T-helper 1 cell treated with Interleukin-12 subunit alpha and Interleukin-12 subunit beta and Interleukin-4 antibody, amounts not matched to agents 30 μg/mL and 1 μg/mL, for 36 hours (primary cell): ENCODE data around the gene MRPL47.
"Not testable (repeated sequence)": the region's sequence is repeated elsewhere in the genome, so short reads cannot be mapped to it uniquely, and the experiment has no call there.

Source experiments
- H3K27ac Mint-ChIP-seq: one replicate; pipeline ENCODE4 v1.8.0; 2021; ENCODE audit warnings: mild to moderate bottlenecking, mixed read lengths
- H3K27me3 Mint-ChIP-seq: one replicate; pipeline ENCODE4 v1.8.0; 2021; ENCODE audit warnings: low read depth, mixed read lengths
- H3K36me3 Mint-ChIP-seq: one replicate; pipeline ENCODE4 v1.8.0; 2021; ENCODE audit warnings: low read depth, mixed read lengths
- H3K4me1 Mint-ChIP-seq: one replicate; pipeline ENCODE4 v1.8.0; 2021; ENCODE audit warnings: low read depth, mixed read lengths
- H3K4me3 Mint-ChIP-seq: one replicate; pipeline ENCODE4 v1.8.0; 2021; ENCODE audit warnings: mild to moderate bottlenecking, moderate library complexity, mixed read lengths
- H3K9me3 Mint-ChIP-seq: one replicate; pipeline ENCODE4 v1.8.0; 2021; ENCODE audit warnings: mixed read lengths

Gene MRPL47

DNA sequence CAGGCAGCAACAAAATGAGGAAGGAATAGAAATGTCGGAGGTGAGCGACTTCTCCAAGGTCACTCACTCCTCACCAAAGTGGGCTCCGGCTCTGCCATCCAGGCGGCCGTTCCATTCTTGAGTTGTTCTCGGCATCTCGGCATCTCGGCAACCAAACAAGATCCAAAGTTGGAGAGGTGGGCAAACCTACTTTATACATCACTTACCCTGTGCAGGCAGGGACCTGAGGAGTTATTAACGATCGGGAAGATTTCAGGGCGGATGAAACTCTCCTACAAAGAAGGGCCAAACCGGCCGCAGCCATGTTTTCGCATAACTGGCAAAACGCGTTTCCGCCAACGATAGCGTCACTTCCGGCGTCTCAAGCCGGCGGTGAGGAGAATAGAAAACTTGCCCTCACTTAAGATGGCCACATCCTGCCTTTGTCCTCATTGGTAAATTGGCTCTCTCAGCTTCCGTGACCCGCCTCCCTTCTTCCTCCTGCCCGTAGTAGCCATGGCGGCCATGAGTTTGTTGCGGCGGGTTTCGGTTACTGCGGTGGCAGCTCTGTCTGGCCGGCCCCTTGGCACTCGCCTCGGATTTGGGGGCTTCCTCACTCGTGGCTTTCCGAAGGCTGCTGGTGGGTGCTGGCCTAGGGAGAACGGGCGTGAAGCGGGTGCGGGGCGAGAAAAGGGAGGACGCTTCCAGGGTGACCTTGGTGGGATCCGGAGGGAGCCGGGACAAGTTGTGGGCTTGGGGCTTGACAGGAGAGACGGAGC, at the start of gene MRPL47, which contains the start of gene NDUFB5:
TSS of gene MRPL47 (minus strand) at position 318 of the 758 bp plus-strand sequence. CDS start at position 304, 14 bp downstream.
TSS of gene NDUFB5 (plus strand) at position 474 of the 758 bp plus-strand sequence. CDS start at position 496, 22 bp downstream.
- no peaks in the 10 kb centered on the region for H3K9me3 Mint-ChIP-seq
- peak within 1 kb of the TSS; percentile 99 for H3K4me3 Mint-ChIP-seq
- peaks cover 21% of the 10 kb centered on the region for H3K36me3 Mint-ChIP-seq
- H3K4me1 Mint-ChIP-seq: peaks cover 31% of the 10 kb centered on the region
- peak within 1 kb of the TSS; percentile 99 for H3K27ac Mint-ChIP-seq
- no peaks in the 10 kb centered on the region for H3K27me3 Mint-ChIP-seq

DNA sequence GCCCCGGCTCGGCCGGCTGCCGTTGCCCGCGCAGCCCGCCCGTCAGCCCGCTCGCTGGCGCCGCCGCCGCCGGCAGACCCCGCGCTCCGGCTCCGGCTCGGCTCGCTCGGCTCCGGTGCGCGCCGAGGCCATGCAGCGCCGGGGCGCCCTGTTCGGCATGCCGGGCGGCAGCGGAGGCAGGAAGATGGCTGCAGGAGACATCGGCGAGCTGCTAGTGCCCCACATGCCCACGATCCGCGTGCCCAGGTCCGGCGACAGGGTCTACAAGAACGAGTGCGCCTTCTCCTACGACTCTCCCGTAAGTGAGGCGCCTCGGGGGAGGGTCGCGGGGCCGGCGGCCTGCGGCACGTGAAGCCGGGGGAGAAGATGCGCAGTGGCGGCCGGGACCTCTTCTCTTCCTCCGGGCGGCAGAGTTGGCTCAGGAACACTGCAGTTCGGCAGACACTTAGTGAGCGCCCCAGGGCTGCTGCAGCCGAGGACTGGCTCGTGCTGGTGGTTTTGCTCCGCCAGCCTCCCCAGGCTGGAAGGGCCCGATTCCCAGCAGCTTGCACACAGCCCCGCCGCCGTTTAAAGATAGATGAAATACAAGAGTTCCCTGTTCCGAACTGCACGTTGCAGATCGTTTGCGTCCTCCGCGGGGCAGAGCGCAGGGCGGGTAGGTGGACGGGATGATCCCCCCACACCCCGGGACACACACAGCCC, 48.8 kb upstream of the MRPL47 start:
- Mint-ChIP-seq H3K36me3 (peaks cover 3% of the 10 kb centered on the region), H3K4me3 (peak overlapping the region; percentile 93), H3K27me3 (peaks cover 15% of the 10 kb centered on the region), H3K27ac (peak overlapping the region; percentile 86), H3K9me3 (no peaks in the 10 kb centered on the region), H3K4me1 (peaks cover 22% of the 10 kb centered on the region)

DNA sequence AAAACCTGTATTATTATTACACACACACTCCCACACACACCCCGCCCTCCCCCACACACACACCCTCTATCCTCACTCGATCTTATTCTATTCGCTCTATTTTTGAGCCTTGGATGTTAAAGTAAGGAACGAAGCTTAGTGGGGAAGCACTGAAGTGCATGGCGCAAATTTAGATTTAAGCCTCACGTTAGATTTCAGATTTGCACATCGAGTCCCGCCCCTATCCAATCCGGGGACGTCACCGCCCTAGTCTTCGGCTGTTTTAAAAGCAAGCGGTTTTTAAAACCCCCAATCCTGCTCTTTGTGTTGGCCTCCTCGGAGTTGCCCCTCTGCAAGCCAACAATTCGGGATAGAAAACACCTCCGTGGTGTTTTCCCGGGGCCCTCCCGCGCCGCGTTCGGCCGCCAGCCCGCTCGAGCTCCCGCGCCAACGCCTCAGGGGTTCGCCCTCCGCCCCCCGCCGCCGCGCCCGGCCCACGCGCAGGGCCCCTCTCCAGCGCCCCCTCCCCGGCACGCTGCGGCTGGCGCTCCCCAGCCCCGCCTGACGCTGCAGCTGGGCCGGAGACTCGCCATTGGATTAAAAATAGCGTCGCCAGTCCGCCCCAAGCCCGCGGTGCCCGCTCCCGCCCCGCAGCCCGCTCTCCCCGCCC, 48.1 kb upstream of the MRPL47 start, which contains the start of gene USP13:
TSS of gene USP13 (plus strand) at position 594 of the 649 bp plus-strand sequence. CDS start 186 bp downstream, outside the sequence.
- peak within 1 kb of the TSS; percentile 86 for H3K27ac Mint-ChIP-seq
- peaks cover 22% of the 10 kb centered on the region for H3K4me1 Mint-ChIP-seq
- H3K36me3 Mint-ChIP-seq: peaks cover 3% of the 10 kb centered on the region
- peak within 1 kb of the TSS; percentile 93 for H3K4me3 Mint-ChIP-seq
- H3K9me3 Mint-ChIP-seq: no peaks in the 10 kb centered on the region
- peaks cover 15% of the 10 kb centered on the region for H3K27me3 Mint-ChIP-seq

DNA sequence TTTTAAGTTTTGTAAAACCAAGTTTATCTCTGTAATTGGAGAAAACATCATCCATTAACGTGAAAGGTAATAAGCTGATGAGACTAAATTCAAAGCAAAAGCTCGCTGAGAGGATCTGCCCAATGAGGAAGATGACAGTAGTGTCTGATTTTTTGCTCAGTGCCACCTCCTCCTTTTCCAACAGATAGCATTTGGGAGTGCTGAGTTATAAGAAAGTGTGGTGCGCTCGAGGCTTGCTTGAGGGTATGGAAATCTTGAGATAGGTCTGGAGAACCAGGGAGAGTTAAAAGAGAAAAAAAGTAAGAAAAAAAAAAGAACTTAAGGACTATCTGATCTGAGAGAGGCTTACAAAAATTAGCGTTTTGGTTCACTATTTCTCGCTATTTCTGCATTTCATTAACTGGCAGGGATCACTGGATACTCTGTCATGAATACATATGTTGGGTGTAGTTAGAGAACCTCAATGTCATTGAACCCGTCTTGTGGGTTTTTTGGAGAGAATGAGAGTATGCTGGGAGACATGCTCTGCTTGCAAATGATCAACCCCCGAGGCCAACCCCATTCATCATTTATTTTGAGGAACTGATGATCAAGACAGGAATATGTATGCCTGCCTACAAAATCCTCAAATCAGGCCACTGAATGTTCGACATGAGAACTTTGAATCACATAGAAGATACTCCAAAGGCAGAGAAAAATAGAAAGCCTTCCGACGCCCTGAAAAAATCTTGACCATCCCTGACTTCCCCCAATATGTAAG, 47.4 kb upstream of the MRPL47 start:
- peaks cover 22% of the 10 kb centered on the region for H3K4me1 Mint-ChIP-seq
- H3K27ac Mint-ChIP-seq: peak overlapping the region; percentile 2
- H3K9me3 Mint-ChIP-seq: no peaks in the 10 kb centered on the region
- H3K4me3 Mint-ChIP-seq: peak overlapping the region; percentile 59
- H3K27me3 Mint-ChIP-seq: peaks cover 15% of the 10 kb centered on the region
- H3K36me3 Mint-ChIP-seq: peaks cover 3% of the 10 kb centered on the region

DNA sequence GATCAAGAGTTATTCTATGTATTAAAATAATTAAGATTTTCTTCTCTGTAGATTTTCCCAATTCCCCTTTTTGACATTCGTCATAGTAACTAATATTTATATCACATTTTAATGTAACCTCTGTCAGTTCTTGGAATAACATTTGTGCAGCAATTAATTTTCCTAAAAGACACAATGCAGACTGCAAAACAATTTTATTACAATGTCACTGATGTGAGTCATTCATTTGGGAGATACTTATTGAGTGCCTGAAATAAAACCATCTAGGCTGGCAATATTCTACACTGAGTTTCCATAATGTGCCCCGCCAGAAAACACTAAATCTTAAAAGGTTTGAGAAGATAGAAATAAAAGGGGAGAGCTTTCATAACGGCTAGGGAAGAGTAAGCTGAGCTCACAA, 41.7 kb upstream of the MRPL47 start:
- H3K27ac Mint-ChIP-seq: no peak overlapping the region
- H3K36me3 Mint-ChIP-seq: no peaks in the 10 kb centered on the region
- H3K27me3 Mint-ChIP-seq: peaks cover 2% of the 10 kb centered on the region
- peaks cover 6% of the 10 kb centered on the region for H3K4me1 Mint-ChIP-seq
- no peaks in the 10 kb centered on the region for H3K9me3 Mint-ChIP-seq
- H3K4me3 Mint-ChIP-seq: no peak overlapping the region

DNA sequence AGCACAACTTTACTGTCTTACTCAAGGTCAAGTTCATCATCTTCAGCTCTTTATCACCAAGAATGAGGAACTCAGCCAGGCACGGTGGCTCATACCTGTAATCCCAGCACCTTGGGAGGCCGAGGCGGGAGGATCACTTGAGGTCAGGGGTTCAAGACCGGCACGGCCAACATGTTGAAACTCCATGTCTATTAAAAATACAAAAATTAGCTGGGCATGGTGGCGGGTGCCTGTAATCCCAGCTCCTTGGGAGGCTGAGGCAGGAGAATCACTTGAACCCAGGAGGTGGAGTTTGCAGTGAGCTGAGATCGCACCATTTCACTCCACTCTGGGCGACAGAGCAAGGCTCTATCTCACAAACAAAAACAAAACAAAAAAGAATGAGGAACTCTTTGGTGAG, 39.4 kb upstream of the MRPL47 start:
- not testable (repeated sequence) for H3K4me1 Mint-ChIP-seq, H3K27me3 Mint-ChIP-seq, H3K9me3 Mint-ChIP-seq, H3K27ac Mint-ChIP-seq, H3K4me3 Mint-ChIP-seq, H3K36me3 Mint-ChIP-seq

DNA sequence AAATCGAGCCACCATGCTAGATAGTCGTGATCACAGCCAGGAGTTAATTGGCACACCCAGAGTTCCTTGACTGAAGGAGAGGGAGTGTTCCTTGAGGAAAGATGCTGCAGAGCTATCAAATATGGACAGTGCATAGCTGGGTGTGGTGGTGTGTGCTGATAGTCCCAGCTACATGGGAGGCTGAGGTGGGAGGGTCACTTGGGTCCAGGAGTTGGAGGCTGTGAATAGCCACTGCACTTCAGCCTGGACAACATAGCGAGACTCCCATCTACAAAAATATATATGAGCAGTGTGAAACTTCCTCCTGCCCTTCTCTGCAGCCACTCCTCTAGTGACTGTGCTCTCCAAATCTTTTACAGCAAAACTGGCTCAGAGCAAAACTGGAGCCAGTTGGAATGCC, 38.4 kb upstream of the MRPL47 start:
- H3K27ac Mint-ChIP-seq: no peak overlapping the region
- H3K9me3 Mint-ChIP-seq: no peaks in the 10 kb centered on the region
- no peaks in the 10 kb centered on the region for H3K36me3 Mint-ChIP-seq
- H3K27me3 Mint-ChIP-seq: no peaks in the 10 kb centered on the region
- H3K4me3 Mint-ChIP-seq: no peak overlapping the region
- H3K4me1 Mint-ChIP-seq: peaks cover 2% of the 10 kb centered on the region

DNA sequence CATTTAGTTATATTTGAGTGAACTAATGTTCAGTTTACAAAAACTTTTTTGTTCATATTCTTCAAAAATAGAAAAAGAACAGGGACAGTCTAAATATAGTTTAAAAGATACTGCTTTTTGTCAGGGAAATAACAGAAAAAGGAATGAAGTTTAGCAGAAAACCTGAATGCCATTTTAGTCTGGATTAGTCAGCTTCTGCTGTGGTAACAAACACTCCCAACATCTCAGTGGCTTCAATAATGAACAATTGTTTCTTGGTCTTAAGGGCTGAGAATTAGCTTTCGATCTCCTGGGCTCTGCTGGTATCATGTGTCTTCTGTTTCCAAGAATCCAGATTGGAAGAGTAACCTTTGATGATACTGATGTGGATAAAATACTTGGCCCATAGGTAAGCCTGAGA, 36.0 kb upstream of the MRPL47 start:
- Mint-ChIP-seq H3K27me3 (no peaks in the 10 kb centered on the region), H3K27ac (no peak overlapping the region), H3K36me3 (no peaks in the 10 kb centered on the region), H3K9me3 (no peaks in the 10 kb centered on the region), H3K4me1 (peaks cover 2% of the 10 kb centered on the region), H3K4me3 (no peak overlapping the region)

DNA sequence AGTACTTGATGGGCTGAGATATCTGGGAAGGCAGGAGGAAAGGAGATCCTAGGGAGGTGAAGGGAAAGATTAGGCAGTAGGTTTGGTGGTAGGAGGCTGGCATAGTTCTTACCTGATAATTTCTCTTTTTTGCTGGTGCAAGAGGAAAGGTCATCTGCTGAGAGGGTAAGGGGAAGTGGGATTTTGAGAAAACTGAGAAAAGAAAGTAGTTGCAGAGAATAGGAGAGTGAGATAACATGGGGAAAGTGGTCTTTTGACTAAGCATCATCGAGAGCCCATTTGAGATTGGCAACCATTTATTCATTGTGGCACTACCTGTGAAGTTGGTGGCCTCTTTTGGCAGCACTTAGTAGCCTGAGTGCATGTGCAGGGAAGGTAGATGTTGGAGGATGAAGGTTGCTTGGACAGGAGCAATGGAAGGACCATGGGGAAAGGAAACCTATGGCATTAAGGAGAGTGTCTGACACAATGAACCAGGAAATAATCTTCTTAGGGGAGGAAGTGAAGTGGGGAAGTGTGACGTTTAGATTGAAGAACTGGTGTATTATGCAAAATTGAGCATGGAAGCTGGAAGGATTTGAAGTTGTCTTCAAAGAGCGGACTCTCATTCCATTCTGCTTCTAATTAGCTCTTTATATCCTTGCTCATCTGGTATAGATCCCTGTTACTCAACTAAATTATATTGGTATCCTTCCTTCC, 26.5 kb upstream of the MRPL47 start:
- no peaks in the 10 kb centered on the region for H3K9me3 Mint-ChIP-seq
- no peak overlapping the region for H3K27ac Mint-ChIP-seq
- peaks cover 4% of the 10 kb centered on the region for H3K36me3 Mint-ChIP-seq
- H3K4me1 Mint-ChIP-seq: no peaks in the 10 kb centered on the region
- no peaks in the 10 kb centered on the region for H3K27me3 Mint-ChIP-seq
- H3K4me3 Mint-ChIP-seq: no peak overlapping the region

DNA sequence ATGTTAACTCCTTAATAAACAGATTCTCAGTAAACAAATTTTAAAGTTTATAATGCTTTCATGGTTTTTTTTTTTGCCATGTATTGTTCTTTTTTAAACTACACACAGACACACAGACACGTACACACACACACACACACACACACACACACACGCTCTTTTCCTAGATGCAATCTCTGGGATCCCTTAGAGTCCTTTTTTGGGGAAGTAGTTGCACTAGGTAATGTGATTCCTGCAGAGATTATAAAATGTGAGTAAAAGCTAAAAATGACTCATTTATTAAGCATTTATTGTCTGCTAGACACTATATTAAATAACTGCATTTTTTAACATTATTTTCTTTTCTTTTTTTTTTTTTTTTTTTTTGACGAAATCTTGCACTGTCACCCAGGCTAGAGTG, 20.0 kb upstream of the MRPL47 start:
- Mint-ChIP-seq H3K4me1 (no peaks in the 10 kb centered on the region), H3K27ac (no peak overlapping the region), H3K36me3 (peaks cover 45% of the 10 kb centered on the region), H3K4me3 (no peak overlapping the region), H3K27me3 (no peaks in the 10 kb centered on the region), H3K9me3 (no peaks in the 10 kb centered on the region)

DNA sequence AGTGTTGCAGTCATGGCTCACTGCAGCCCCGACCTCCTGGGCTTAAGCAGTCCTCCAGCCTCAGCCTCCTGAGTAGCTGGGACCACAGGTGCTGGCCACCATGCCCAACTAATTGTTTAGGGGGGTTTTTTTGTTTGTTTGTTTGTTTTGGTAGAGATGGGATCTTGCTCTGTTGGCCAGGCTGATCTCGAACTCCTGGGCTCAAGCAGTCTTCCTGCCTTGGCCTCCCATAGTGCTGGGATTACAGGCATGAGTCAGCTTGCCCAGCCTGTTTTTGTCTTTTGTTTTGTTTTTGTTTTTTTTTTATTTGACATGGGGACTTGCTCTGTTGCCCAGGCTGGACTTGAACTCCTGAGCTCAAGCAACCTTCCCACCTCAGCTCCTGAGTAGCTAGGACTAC, 17.6 kb upstream of the MRPL47 start:
- Mint-ChIP-seq H3K27me3 (no peaks in the 10 kb centered on the region), H3K4me3 (no peak overlapping the region), H3K36me3 (peaks cover 52% of the 10 kb centered on the region), H3K9me3 (no peaks in the 10 kb centered on the region), H3K27ac (no peak overlapping the region), H3K4me1 (no peaks in the 10 kb centered on the region)

DNA sequence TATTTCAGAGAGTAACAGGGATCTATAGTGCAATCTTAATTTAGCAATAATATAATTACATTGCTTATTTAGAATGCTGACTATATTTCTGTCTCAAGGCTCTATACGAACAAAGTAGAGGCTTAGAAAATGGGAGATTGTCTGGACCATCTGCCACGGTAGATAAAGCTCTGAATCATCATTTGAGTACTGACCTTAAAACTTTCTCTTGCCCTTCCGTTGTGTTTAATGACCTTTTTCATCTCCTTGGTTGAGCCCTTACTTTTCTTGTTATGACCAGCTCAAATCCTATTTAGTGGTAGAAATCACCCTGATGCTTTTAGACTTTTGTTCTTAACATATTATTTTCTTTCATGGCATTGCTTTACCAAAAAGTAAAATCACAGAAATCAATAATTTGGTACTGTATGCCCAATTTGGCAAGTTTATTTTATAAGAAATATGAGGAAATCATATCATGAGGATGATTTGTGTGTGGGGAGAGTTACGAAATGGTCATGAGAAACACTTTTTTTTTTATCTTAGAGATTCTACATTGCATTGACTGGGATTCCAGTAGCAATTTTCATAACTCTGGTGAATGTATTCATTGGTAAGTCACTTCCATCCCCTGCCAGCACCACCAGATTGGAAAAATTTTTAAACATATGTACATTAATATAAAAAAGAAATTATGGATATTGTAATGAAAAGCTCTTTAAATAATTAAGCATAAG, 11.2 kb upstream of the MRPL47 start:
- Mint-ChIP-seq H3K27ac (no peak overlapping the region), H3K4me1 (peaks cover 9% of the 10 kb centered on the region), H3K4me3 (no peak overlapping the region), H3K27me3 (no peaks in the 10 kb centered on the region), H3K9me3 (no peaks in the 10 kb centered on the region), H3K36me3 (peaks cover 26% of the 10 kb centered on the region)

DNA sequence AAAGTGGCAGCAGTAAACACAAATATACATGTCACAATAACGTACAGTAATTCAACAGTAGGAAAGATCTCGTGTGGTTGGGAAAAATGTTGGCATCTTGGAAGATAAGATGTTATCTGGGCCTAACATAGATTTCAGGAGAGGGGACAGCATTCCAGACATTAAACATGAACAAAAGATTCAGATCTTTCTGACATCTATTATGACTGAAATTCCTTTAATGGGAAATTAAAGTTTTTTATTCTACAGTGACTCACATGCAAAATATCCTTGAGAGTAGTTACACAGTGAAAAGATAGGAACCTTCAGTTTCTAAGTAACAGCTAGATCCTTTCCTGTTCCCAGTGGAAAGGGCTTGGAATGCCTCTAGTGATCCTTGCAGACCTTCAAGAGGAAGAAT, 9.4 kb upstream of the MRPL47 start:
- no peak overlapping the region for H3K4me3 Mint-ChIP-seq
- H3K9me3 Mint-ChIP-seq: no peaks in the 10 kb centered on the region
- no peak overlapping the region for H3K27ac Mint-ChIP-seq
- no peaks in the 10 kb centered on the region for H3K27me3 Mint-ChIP-seq
- H3K36me3 Mint-ChIP-seq: peaks cover 16% of the 10 kb centered on the region
- peaks cover 18% of the 10 kb centered on the region for H3K4me1 Mint-ChIP-seq
